Mucosa of descending colon (tissue), 3 donors: ENCODE data around the gene RUNX1. TPM values are rescaled to one million over a fixed set of nuclear protein-coding genes. Genes with fewer than 3 reads are reported as not detected.

Source experiments
- ATAC-seq: fragments of 200-7000 bp; cut with Tn5 transposase; one replicate; pipeline ENCODE4 v1.9.1; 2020; ENCODE audit warnings: mild to moderate bottlenecking, moderate library complexity
- DNase-seq, 3 donors: peaks; one replicate each; pipeline ENCODE4 v3.0.0-alpha.2; 2020
- H3K36me3 ChIP-seq: fragments of 200-600 bp; one replicate; pipeline ENCODE4 v1.8.0; 2021; ENCODE audit warnings: low read depth, mild to moderate bottlenecking
- H3K4me1 ChIP-seq: fragments of 200-600 bp; one replicate; pipeline ENCODE4 v1.8.0; 2021; ENCODE audit warnings: low read depth, mild to moderate bottlenecking
- H3K4me3 ChIP-seq: fragments of 200-600 bp; one replicate; pipeline ENCODE4 v1.8.0; 2021; ENCODE audit warnings: mild to moderate bottlenecking
- H3K9me3 ChIP-seq: fragments of 200-600 bp; one replicate; pipeline ENCODE4 v1.8.0; 2021; ENCODE audit warnings: mild to moderate bottlenecking
- intact Hi-C, 2 donors: fragments of 100-400 bp; cut with DNase I in 1 of 2; cut with micrococcal nuclease in 1 of 2; formaldehyde crosslinking; loops; one replicate each; pipeline versions ENCODE4 v1.11.0 to v1.11.1; 2022; cut with DNase I, micrococcal nuclease
- total RNA-seq, 3 donors: library from RNA; stranded (reverse); fragmentation: NEBNext Ultra II Directional in 2 of 3; extraction: Animal tissue kit (Norgen Biotek cat#: 25700) in 2 of 3; gene quantifications; one replicate each; pipeline versions ENCODE4 v1.2.1 to v1.2.4, GENCODE V29; 2021 to 2023
- TF ChIP-seq, protein P1 (sequence below): fragments of 200-600 bp; IDR thresholded peaks from one replicate; pipeline ENCODE4 v1.8.0; 2022; ENCODE audit warnings: antibody characterized with exemption, mild to moderate bottlenecking
- donor health status: DM: no; HTN: no; CAD: no; lungs with moderate emphysema.
- donor health status: DM: no; HTN: no; CAD: no.
- donor health status: DM: no; HTN: yes; CAD: no.

Gene RUNX1
- total RNA-seq, 3 donors from 2014 or later, result 16.5 to 29.4 (median 24.0) TPM

DNA sequence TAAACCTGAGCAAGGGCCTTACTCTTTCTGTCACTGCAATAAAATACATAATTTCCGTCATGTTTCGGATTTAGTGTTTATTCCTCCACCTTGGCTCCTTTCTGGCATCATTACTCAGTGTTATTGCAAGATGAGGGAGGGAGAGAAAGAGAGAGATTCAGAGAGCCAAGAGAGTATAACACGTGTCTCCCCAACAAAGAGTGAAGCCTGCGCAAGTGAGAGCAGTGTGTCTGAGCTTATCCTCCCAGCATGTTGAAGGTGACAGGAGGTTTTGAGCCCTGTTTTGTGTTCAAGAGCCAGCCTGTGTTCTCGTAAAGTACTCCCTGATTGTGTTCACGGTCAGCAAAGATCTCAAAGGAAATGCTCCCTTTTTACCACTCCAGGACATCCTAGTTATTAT is 6.3 kb downstream of the RUNX1 start:
- ATAC-seq, result no peak
- TF ChIP-seq, protein P1, sequence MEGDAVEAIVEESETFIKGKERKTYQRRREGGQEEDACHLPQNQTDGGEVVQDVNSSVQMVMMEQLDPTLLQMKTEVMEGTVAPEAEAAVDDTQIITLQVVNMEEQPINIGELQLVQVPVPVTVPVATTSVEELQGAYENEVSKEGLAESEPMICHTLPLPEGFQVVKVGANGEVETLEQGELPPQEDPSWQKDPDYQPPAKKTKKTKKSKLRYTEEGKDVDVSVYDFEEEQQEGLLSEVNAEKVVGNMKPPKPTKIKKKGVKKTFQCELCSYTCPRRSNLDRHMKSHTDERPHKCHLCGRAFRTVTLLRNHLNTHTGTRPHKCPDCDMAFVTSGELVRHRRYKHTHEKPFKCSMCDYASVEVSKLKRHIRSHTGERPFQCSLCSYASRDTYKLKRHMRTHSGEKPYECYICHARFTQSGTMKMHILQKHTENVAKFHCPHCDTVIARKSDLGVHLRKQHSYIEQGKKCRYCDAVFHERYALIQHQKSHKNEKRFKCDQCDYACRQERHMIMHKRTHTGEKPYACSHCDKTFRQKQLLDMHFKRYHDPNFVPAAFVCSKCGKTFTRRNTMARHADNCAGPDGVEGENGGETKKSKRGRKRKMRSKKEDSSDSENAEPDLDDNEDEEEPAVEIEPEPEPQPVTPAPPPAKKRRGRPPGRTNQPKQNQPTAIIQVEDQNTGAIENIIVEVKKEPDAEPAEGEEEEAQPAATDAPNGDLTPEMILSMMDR, result no peak
- no peak for DNase-seq
- Histone ChIP-seq H3K4me3 (no peak overlapping the region), H3K36me3 (no peaks in the 10 kb centered on the region), H3K4me1 (peaks cover 17% of the 10 kb centered on the region), H3K9me3 (no peaks in the 10 kb centered on the region)
- intact Hi-C loops, result loop anchor here in 1 of 2 donors (10.0 kb wide), 1 partner anchor 148 kb away; no protein-coding TSS in a partner anchor

DNA sequence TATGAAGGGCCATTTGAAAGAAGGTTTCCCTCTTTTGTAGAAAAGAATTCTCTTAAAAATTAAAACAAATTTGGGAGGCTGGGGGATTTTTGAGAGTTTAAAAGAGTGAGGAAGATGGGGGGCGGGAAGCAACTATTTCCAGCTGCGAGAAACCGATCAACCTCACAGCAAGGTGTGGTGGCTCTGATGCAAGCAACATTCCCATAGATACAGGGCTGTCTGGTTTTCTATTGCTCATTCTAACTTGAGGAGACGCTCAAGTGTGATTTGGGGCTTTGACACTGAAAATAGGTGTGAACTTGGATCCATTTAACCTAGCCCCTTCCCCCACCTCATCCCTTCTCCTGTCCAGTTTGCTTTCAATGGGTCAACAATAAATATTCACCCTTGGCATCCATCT is 7.2 kb downstream of the RUNX1 start:
- TF ChIP-seq, protein P1, result no peak
- Histone ChIP-seq H3K36me3 (no peaks in the 10 kb centered on the region), H3K9me3 (no peaks in the 10 kb centered on the region), H3K4me3 (no peak overlapping the region), H3K4me1 (peaks cover 14% of the 10 kb centered on the region)
- no peak for DNase-seq
- no peak for ATAC-seq
- intact Hi-C loops, result loop anchor here in 1 of 2 donors (10.0 kb wide), 1 partner anchor 147 kb away; no protein-coding TSS in a partner anchor

DNA sequence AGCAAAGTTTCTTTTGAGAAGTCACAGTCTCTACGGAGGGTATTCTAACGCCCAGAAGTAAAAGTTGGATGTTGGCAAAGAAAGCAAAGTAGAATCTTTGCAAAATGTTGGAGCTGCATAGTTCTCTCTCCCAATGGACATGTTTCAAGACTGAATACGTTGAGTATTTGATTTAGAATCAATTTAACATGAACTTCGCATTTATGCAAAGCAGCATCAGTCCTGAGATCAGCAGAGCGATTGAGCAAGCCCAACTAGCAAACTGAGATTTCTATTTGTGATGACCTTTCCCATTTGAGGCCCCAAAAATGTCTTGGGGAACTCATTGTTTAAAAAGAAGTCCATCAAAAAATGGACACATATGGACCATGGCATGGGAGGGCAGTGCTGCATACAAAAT is 8.0 kb downstream of the RUNX1 start:
- Histone ChIP-seq H3K4me1 (peaks cover 11% of the 10 kb centered on the region), H3K36me3 (no peaks in the 10 kb centered on the region), H3K9me3 (no peaks in the 10 kb centered on the region), H3K4me3 (no peak overlapping the region)
- TF ChIP-seq, protein P1, result no peak
- ATAC-seq (no peak), DNase-seq (no peak)
- intact Hi-C loops, result loop anchor here in 1 of 2 donors (10.0 kb wide), 1 partner anchor 146 kb away; no protein-coding TSS in a partner anchor

DNA sequence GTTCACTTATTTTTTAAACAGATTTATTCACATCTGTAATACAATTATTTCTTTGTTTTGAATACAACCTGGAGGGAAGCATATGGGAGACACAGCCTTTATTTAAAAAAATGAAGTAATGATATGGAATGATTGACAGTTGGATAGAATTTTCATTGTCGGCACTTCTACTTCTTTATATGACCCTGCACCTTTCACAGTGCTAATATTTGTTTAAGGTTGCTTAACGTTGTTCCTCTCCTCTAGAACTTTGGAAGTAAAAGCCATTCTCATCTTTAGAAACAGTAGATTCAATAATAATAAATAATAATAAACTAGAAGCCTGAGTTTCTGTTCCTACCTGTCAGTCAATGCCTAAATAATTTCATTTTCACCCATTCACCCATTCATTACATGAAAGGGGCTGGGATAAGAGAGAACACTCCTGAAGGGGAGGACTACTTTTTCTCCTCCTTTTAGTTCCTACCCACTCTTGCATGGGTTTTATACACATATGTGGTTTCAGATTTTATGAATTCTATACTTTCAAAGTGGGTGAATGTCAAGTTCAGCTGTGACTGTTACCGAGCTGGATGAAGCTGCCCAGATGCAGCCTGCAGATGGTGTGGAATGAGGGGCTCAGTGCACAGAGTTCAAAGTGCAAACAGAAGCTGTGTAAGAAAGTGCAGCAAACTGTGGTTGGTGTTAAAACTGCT is 9.4 kb downstream of the RUNX1 start:
- no peak overlapping the region for H3K4me3 ChIP-seq
- no peaks in the 10 kb centered on the region for H3K36me3 ChIP-seq
- ATAC-seq (peak; percentile 66), DNase-seq (no peak)
- TF ChIP-seq, protein P1, result no peak
- H3K9me3 ChIP-seq, result no peaks in the 10 kb centered on the region
- intact Hi-C loops, result loop anchor here in 1 of 2 donors (10.0 kb wide), 1 partner anchor 145 kb away; no protein-coding TSS in a partner anchor
- H3K4me1 ChIP-seq, result peaks cover 11% of the 10 kb centered on the region

DNA sequence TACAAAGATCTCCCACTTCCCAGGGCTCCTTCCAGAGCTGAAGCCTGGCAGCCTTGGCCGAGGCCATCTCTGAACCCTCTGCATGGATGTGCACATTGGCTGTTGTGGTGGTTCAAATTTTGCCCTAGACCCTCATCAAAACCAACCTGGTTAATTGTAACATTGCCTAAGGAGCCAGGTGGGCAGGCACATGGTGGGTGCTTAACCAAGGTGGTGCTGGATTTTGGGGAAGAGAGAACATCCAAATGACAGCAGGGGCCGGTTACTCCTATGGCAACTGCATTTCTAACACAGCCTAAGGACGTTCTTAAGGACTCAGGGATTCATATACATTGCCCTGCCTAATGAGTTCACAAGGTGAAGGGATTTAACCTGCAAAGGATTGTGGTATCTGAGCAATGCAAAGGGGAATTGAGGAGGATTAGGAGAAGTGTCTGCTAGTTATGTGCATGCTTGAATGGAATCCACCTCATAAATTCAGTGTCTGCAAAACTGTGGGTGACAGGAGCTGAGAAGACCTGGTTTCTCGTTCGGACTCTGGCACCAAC is 10.3 kb downstream of the RUNX1 start:
- no peaks in the 10 kb centered on the region for H3K36me3 ChIP-seq
- ATAC-seq (no peak), DNase-seq (no peak)
- intact Hi-C loops, result no loop called here
- H3K4me1 ChIP-seq, result peaks cover 7% of the 10 kb centered on the region
- TF ChIP-seq, protein P1, result no peak
- no peak overlapping the region for H3K4me3 ChIP-seq
- no peaks in the 10 kb centered on the region for H3K9me3 ChIP-seq
